CD8-positive, alpha-beta memory T cell (primary cell): ENCODE results near the gene NUP188. TPM values are rescaled to one million over a fixed set of nuclear protein-coding genes. Genes with fewer than 3 reads are reported as not detected.
A peak's percentile ranks its signal among the peaks of the same experiment; 100 is the strongest.

Experiments
- CTCF ChIA-PET: fragments of 350-600 bp; sonication (Branson Sonifier 250); formaldehyde crosslinking; loops from one replicate; lab custom pipeline; 2021; ENCODE audit warnings: antibody characterized with exemption; lab: Charles Lee
- POLR2A ChIA-PET: fragments of 350-600 bp; sonication (Branson Sonifier 250); formaldehyde crosslinking; loops from one replicate; lab custom pipeline; 2021; ENCODE audit warnings: antibody characterized with exemption; lab: Charles Lee
- DNase-seq, 5 donors: peaks; one replicate each; pipeline versions ENCODE4 v3.0.0 to v3.0.0-alpha.2; 2020 to 2022; ENCODE audit warnings: mixed read lengths in 1 of 5
- H3K27ac ChIP-seq: one replicate; pipeline ENCODE4 v1.7.0; 2013; ENCODE audit warnings: low read depth, mild to moderate bottlenecking, low read length, moderate library complexity
- H3K27me3 ChIP-seq: 2 replicates; pipeline ENCODE4 v1.7.0; 2013; ENCODE audit warnings: low read length, mild to moderate bottlenecking; ENCODE audit not compliant: insufficient read depth, poor library complexity, severe bottlenecking
- H3K36me3 ChIP-seq: 2 replicates; pipeline ENCODE4 v1.7.0; 2013; ENCODE audit warnings: mild to moderate bottlenecking, low read length, moderate library complexity; ENCODE audit not compliant: insufficient read depth
- H3K4me1 ChIP-seq: 2 replicates; pipeline ENCODE4 v1.7.0; 2013; ENCODE audit warnings: mild to moderate bottlenecking, low read length, moderate library complexity; ENCODE audit not compliant: insufficient read depth
- H3K4me3 ChIP-seq: 2 replicates; pipeline ENCODE4 v1.7.0; 2013; ENCODE audit warnings: mild to moderate bottlenecking, low read length
- H3K9me3 ChIP-seq: 2 replicates; pipeline ENCODE4 v1.7.0; 2013; ENCODE audit warnings: mild to moderate bottlenecking, low read length
- H3K27ac Mint-ChIP-seq, 8 donors: one replicate each; pipeline ENCODE4 v1.8.0; 2020 to 2021; ENCODE audit warnings: mixed read lengths in 8 of 8, mild to moderate bottlenecking in 6 of 8, inconsistent platforms in 3 of 8, moderate library complexity in 3 of 8
- H3K27me3 Mint-ChIP-seq, 2 donors: one replicate each; pipeline ENCODE4 v1.8.0; 2020 to 2021; ENCODE audit warnings: mixed read lengths in 2 of 2, mild to moderate bottlenecking in 1 of 2, moderate library complexity in 1 of 2
- H3K36me3 Mint-ChIP-seq, 3 donors: one replicate each; pipeline ENCODE4 v1.8.0; 2020 to 2021; ENCODE audit warnings: mixed read lengths in 3 of 3, inconsistent platforms in 1 of 3, mild to moderate bottlenecking in 1 of 3
- H3K4me1 Mint-ChIP-seq, 3 donors: one replicate each; pipeline ENCODE4 v1.8.0; 2020 to 2021; ENCODE audit warnings: mixed read lengths in 3 of 3, inconsistent platforms in 1 of 3, mild to moderate bottlenecking in 1 of 3
- H3K4me3 Mint-ChIP-seq, 7 donors: one replicate each; pipeline ENCODE4 v1.8.0; 2020 to 2021; ENCODE audit warnings: mixed read lengths in 7 of 7, mild to moderate bottlenecking in 6 of 7, moderate library complexity in 4 of 7, inconsistent platforms in 2 of 7
- H3K9me3 Mint-ChIP-seq, 5 donors: one replicate each; pipeline ENCODE4 v1.8.0; 2020 to 2022; ENCODE audit warnings: mixed read lengths in 5 of 5, mild to moderate bottlenecking in 3 of 5, moderate library complexity in 2 of 5, inconsistent platforms in 1 of 5
- polyA plus RNA-seq: library from polyadenylated mRNA; unstranded; fragments of 300-500 nt; fragmentation: Illumina TruSeq; gene quantifications from one replicate; pipeline ENCODE4 v1.2.3, GENCODE V29; 2021
- total RNA-seq, 2 experiments: library from RNA; stranded (reverse); gene quantifications; one replicate each; pipeline ENCODE4 v1.2.3, GENCODE V29; 2021

NUP188 gene
- total and polyA plus RNA-seq, 3 experiments from 2014 or later, result 41.3 to 150 (median 144) TPM

GRCh38 chr9:129011761-129012181 is 64.3 kb downstream of the NUP188 start:
- peaks cover 6% of the 10 kb centered on the region for H3K36me3 ChIP-seq

DNA sequence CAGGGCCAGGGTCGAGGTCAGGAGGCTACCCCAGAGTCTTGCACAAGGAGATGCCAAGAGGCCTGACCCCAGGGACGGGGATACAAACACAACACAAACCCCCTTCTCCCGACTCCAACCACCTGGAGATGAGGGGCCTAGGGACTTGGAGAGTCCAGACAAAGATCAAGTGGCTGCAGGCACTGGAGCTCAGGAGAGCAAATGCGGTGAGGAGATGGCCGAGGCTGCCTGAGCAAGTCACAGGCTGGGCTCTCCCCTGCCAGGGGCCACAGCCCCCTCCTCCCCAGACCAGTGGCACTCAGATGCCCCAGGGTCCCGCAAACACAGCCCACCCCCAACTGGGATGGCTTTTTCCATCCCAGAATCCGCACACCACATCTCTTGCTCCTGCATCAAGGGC is 64.8 kb downstream of the NUP188 start:
- Histone ChIP-seq H3K27ac (no peak overlapping the region), H3K4me3 (no peak overlapping the region), H3K9me3 (no peaks in the 10 kb centered on the region), H3K27me3 (no peaks in the 10 kb centered on the region), H3K4me1 (no peaks in the 10 kb centered on the region), H3K36me3 (peaks cover 6% of the 10 kb centered on the region)
- no peaks in the 10 kb centered on the region for H3K4me1 Mint-ChIP-seq
- H3K36me3 Mint-ChIP-seq, result peaks cover 0 to 78% (median 4%) of the 10 kb centered on the region in 3 donors
- H3K27me3 Mint-ChIP-seq, result no peaks in the 10 kb centered on the region
- CTCF ChIA-PET, result no interaction called here
- no peaks in the 10 kb centered on the region for H3K9me3 Mint-ChIP-seq
- POLR2A ChIA-PET, result no interaction called here
- no peak overlapping the region for H3K4me3 Mint-ChIP-seq
- DNase-seq, result no peak
- peak overlapping the region in 1 of 8 donors; percentile 81 for H3K27ac Mint-ChIP-seq

More at GRCh38 chr9:129011761-129012181, 64.3 kb downstream of the NUP188 start:
- ChIA-PET CTCF (no interaction called here), POLR2A (no interaction called here)
- Histone ChIP-seq H3K27me3 (no peaks in the 10 kb centered on the region), H3K27ac (no peak overlapping the region), H3K4me3 (no peak overlapping the region), H3K9me3 (no peaks in the 10 kb centered on the region), H3K4me1 (no peaks in the 10 kb centered on the region)
- no peaks in the 10 kb centered on the region for H3K9me3 Mint-ChIP-seq
- H3K27ac Mint-ChIP-seq, result no peak overlapping the region
- no peaks in the 10 kb centered on the region for H3K27me3 Mint-ChIP-seq
- H3K4me3 Mint-ChIP-seq, result no peak overlapping the region
- DNase-seq, result no peak
- H3K4me1 Mint-ChIP-seq, result no peaks in the 10 kb centered on the region
- peaks cover 0 to 80% (median 4%) of the 10 kb centered on the region in 3 donors for H3K36me3 Mint-ChIP-seq

DNA sequence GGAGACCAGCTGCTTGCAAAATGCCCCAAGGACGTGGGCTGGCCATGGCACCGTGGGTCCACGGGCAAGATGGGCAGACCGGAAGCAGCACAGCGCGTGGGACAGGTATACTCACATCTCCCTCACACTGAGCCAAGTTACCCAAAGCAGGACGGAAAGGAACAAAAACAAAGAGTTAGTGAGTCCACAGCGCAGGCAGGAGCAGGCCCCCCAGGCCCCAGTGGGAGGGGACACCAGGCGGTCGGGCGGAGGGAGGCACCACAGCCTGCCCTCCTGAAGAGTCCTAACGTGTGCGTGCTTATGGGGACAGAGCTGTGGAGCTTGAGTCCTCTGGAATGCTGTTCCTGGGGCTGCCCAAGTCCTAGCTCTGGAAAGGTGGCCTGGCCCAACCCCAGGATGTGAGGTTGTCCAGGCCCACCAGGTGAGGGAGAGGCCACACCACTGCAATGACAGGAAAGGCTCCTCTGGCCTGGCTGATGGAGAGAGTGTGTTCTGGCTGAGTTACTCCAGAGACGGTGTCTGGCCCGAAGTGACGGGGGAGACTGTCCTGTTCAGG is 65.5 kb downstream of the NUP188 start:
- no peaks in the 10 kb centered on the region for H3K9me3 ChIP-seq
- Mint-ChIP-seq H3K27me3 (no peaks in the 10 kb centered on the region), H3K36me3 (peaks cover 0 to 75% (median 4%) of the 10 kb centered on the region in 3 donors), H3K27ac (peak overlapping the region in 3 of 8 donors; percentile 29 to 59 (median 46)), H3K4me1 (no peaks in the 10 kb centered on the region), H3K4me3 (no peak overlapping the region), H3K9me3 (no peaks in the 10 kb centered on the region)
- no peaks in the 10 kb centered on the region for H3K4me1 ChIP-seq
- ChIA-PET CTCF (no interaction called here), POLR2A (no interaction called here)
- no peak overlapping the region for H3K27ac ChIP-seq
- no peak overlapping the region for H3K4me3 ChIP-seq
- no peak for DNase-seq
- peaks cover 6% of the 10 kb centered on the region for H3K36me3 ChIP-seq
- H3K27me3 ChIP-seq, result no peaks in the 10 kb centered on the region

GRCh38 chr9:129013674-129014073 is 66.2 kb downstream of the NUP188 start:
- Mint-ChIP-seq H3K9me3 (no peaks in the 10 kb centered on the region), H3K27ac (peak overlapping the region in 1 of 8 donors; percentile 72), H3K4me3 (no peak overlapping the region), H3K27me3 (no peaks in the 10 kb centered on the region), H3K4me1 (no peaks in the 10 kb centered on the region), H3K36me3 (peaks cover 0 to 76% (median 4%) of the 10 kb centered on the region in 3 donors)
- no peak overlapping the region for H3K27ac ChIP-seq
- ChIA-PET POLR2A (no interaction called here), CTCF (interaction anchor here (0.9 kb wide), 1 partner anchor 437 kb away, joined by 3 read pairs; no protein-coding TSS in a partner anchor)
- H3K4me1 ChIP-seq, result no peaks in the 10 kb centered on the region
- no peak for DNase-seq
- no peak overlapping the region for H3K4me3 ChIP-seq
- H3K9me3 ChIP-seq, result no peaks in the 10 kb centered on the region
- H3K27me3 ChIP-seq, result no peaks in the 10 kb centered on the region
- peaks cover 6% of the 10 kb centered on the region for H3K36me3 ChIP-seq

DNA sequence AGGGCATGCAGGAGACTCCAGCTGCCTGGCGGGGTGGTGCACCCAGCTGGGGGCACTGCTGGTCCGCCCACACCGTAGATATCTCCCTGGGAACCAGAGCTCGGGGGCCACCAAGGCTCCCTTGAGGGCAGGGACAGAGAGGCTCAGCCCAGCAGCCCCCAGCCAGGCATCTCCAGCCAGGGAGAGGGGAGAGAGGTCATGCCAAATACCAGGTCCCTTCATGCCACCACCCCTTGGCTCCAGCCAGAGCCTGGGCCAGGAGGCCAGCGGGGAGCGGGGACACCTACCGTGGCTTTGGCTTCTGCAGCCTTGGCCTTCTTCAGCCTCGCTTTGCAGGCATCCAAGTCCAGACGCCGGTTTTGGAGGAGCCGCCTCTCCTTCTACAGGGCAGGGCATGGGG is 66.6 kb downstream of the NUP188 start:
- POLR2A ChIA-PET, result no interaction called here
- no peaks in the 10 kb centered on the region for H3K9me3 ChIP-seq
- no peaks in the 10 kb centered on the region for H3K4me1 ChIP-seq
- H3K4me3 Mint-ChIP-seq, result no peak overlapping the region
- CTCF ChIA-PET, result interaction anchor here (0.9 kb wide), 1 partner anchor 438 kb away, joined by 3 read pairs; no protein-coding TSS in a partner anchor
- H3K27ac Mint-ChIP-seq, result no peak overlapping the region
- no peaks in the 10 kb centered on the region for H3K27me3 Mint-ChIP-seq
- H3K4me3 ChIP-seq, result no peak overlapping the region
- H3K36me3 Mint-ChIP-seq, result peaks cover 0 to 77% (median 4%) of the 10 kb centered on the region in 3 donors
- no peaks in the 10 kb centered on the region for H3K9me3 Mint-ChIP-seq
- no peak overlapping the region for H3K27ac ChIP-seq
- no peak for DNase-seq
- no peaks in the 10 kb centered on the region for H3K27me3 ChIP-seq
- H3K36me3 ChIP-seq, result peaks cover 6% of the 10 kb centered on the region
- no peaks in the 10 kb centered on the region for H3K4me1 Mint-ChIP-seq

GRCh38 chr9:129014608-129015007 is 67.1 kb downstream of the NUP188 start:
- Histone ChIP-seq H3K36me3 (peaks cover 6% of the 10 kb centered on the region), H3K27me3 (no peaks in the 10 kb centered on the region), H3K27ac (no peak overlapping the region), H3K4me1 (no peaks in the 10 kb centered on the region), H3K9me3 (no peaks in the 10 kb centered on the region), H3K4me3 (no peak overlapping the region)
- Mint-ChIP-seq H3K4me1 (no peaks in the 10 kb centered on the region), H3K36me3 (peaks cover 0 to 74% (median 4%) of the 10 kb centered on the region in 3 donors), H3K4me3 (no peak overlapping the region), H3K27ac (no peak overlapping the region), H3K9me3 (no peaks in the 10 kb centered on the region), H3K27me3 (no peaks in the 10 kb centered on the region)
- no peak for DNase-seq
- POLR2A ChIA-PET, result no interaction called here
- CTCF ChIA-PET, result interaction anchor here (0.9 kb wide), 1 partner anchor 438 kb away, joined by 3 read pairs; no protein-coding TSS in a partner anchor

DNA sequence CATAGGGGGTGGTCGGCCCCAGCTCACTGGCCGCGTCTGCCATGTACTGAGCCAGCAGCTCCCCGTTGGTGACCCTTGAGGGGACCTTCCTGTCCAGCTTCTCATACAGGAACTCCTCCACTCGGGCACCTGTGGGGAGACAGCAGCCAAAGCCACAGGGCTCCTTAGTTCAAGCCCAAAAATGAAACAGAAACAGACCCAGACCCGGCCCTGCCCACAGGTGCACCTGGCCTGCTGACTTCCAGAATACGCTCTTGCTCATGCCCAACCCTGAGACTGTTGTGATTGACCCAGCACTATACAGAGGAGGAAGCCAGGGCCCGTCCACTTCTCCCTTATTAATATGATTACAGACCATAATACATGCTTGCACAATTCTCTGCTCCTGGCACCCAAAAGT is 73.6 kb downstream of the NUP188 start:
- CTCF ChIA-PET, result no interaction called here
- Histone ChIP-seq H3K4me1 (peaks cover 3% of the 10 kb centered on the region), H3K4me3 (no peak overlapping the region), H3K27me3 (no peaks in the 10 kb centered on the region), H3K36me3 (no peaks in the 10 kb centered on the region), H3K27ac (no peak overlapping the region), H3K9me3 (no peaks in the 10 kb centered on the region)
- DNase-seq, result no peak
- Mint-ChIP-seq H3K27ac (peak overlapping the region in 3 of 8 donors; percentile 21 to 51 (median 23)), H3K36me3 (peaks cover 0 to 29% (median 4%) of the 10 kb centered on the region in 3 donors), H3K9me3 (no peaks in the 10 kb centered on the region), H3K4me3 (no peak overlapping the region), H3K4me1 (peaks cover 15 to 28% (median 19%) of the 10 kb centered on the region in 3 donors), H3K27me3 (no peaks in the 10 kb centered on the region)
- POLR2A ChIA-PET, result interaction anchor here (0.7 kb wide), 1 partner anchor 34 kb away, joined by 4 read pairs; no protein-coding TSS in a partner anchor

- no peaks in the 10 kb centered on the region for H3K27me3 ChIP-seq
- CTCF ChIA-PET, result no interaction called here
- Mint-ChIP-seq H3K9me3 (no peaks in the 10 kb centered on the region), H3K36me3 (peaks cover 0 to 25% (median 4%) of the 10 kb centered on the region in 3 donors), H3K4me3 (no peak overlapping the region), H3K27me3 (no peaks in the 10 kb centered on the region), H3K27ac (peak overlapping the region in 3 of 8 donors; percentile 3 to 55 (median 14)), H3K4me1 (peaks cover 20 to 36% (median 25%) of the 10 kb centered on the region in 3 donors)
- H3K9me3 ChIP-seq, result no peaks in the 10 kb centered on the region
- POLR2A ChIA-PET, result no interaction called here
- no peak overlapping the region for H3K27ac ChIP-seq
- H3K4me3 ChIP-seq, result no peak overlapping the region
- DNase-seq, result no peak
- no peaks in the 10 kb centered on the region for H3K36me3 ChIP-seq
- H3K4me1 ChIP-seq, result peaks cover 10% of the 10 kb centered on the region
Observed at GRCh38 chr9:129022037-129022436, 74.5 kb downstream of the NUP188 start.
